Measurements from ENCODE around the gene TRMT61B.

TRMT61B gene

DNA sequence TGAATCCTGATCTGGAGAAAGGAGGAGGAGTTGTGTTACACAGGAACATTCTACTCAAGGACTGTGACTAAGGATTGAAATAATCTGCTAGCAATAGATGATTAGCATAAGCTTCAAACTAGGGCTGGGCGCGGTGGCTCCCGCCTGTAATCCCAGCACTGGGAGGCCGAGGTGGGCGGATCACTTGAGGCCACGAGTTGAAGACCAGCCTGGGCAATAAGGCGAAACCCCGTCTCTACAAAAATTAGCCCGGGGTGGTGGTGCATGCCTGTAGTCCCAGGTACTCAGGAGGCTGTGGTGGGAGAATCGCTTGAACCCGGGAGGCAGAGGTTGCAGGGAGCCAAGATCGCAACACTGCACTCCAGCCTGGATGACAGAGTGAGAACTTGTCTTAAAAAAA, 1.5 kb downstream of the TRMT61B start:
- Histone ChIP-seq H3K4me3 (ENCODE audit: low read depth, low read length) (peak overlapping the region; percentile 88), H3K79me2 (ENCODE audit: control insufficient read depth, insufficient read depth, low read length, unreplicated experiment) (peaks cover 45% of the 10 kb centered on the region)

DNA sequence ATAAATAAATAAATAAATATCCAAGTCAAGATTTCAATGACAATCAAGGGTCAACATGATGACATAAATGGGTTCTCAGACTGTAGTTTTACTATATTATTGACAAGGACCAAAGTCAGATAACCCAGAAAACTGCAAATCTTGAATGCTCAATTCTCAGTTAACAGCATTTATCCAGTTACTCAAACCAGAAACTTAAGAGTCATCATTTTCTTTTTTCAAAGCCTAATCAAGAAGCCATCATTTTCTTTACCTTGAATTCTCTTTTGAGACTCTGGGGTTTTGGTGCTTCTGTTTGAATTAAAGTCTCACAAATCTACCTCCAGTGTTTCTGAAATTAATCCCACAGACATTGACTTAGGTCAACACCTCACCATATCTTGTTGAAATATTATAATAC, 14.1 kb downstream of the TRMT61B start:
- no peak overlapping the region for H2AFZ ChIP-seq (ENCODE audit: low read length, unreplicated experiment)
- no peak overlapping the region for H3K27ac ChIP-seq (ENCODE audit: low read depth, low read length)
- peaks cover 8% of the 10 kb centered on the region; the same call in 1 of the 2 replicates for H3K36me3 ChIP-seq (ENCODE audit: insufficient read depth, low read length)
- no peaks in the 10 kb centered on the region for H3K79me2 ChIP-seq (ENCODE audit: control insufficient read depth, insufficient read depth, low read length, unreplicated experiment)
- H3K27me3 ChIP-seq (ENCODE audit: insufficient read depth, low read length), result no peaks in the 10 kb centered on the region
- H3K4me3 ChIP-seq (ENCODE audit: low read depth, low read length), result no peak overlapping the region
- no peaks in the 10 kb centered on the region for H3K4me1 ChIP-seq (ENCODE audit: control insufficient read depth, insufficient read depth, low read length, unreplicated experiment)

More for the DNA sequence above, 1.5 kb downstream of the TRMT61B start:
- Histone ChIP-seq H3K27ac (ENCODE audit: low read depth, low read length) (no peak overlapping the region), H3K36me3 (ENCODE audit: insufficient read depth, low read length) (no peaks in the 10 kb centered on the region), H2AFZ (ENCODE audit: low read length, unreplicated experiment) (no peak overlapping the region), H3K4me1 (ENCODE audit: control insufficient read depth, insufficient read depth, low read length, unreplicated experiment) (peaks cover 22% of the 10 kb centered on the region), H3K27me3 (ENCODE audit: insufficient read depth, low read length) (no peaks in the 10 kb centered on the region)

DNA sequence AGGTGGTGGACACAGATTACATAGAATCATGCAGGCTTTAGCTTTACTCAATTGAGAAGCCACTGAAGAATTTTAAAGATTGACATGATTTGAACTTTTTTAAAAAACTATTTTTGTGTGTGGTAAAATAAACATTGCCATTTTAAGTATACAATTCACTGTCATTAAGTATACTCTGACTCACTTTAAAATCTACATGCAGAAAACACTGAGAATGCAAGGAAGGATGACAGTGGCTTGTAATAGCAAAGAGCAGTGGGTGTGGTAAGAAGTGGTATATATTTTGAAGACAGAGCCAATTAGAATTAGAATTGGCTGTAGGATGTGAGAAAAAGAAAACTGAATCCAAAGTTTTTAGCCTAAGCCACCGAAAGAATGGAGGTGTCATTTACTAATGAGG, 14.9 kb downstream of the TRMT61B start:
- Histone ChIP-seq H3K36me3 (ENCODE audit: insufficient read depth, low read length) (peaks cover 3% of the 10 kb centered on the region; the same call in 1 of the 2 replicates), H3K79me2 (ENCODE audit: control insufficient read depth, insufficient read depth, low read length, unreplicated experiment) (no peaks in the 10 kb centered on the region)

DNA sequence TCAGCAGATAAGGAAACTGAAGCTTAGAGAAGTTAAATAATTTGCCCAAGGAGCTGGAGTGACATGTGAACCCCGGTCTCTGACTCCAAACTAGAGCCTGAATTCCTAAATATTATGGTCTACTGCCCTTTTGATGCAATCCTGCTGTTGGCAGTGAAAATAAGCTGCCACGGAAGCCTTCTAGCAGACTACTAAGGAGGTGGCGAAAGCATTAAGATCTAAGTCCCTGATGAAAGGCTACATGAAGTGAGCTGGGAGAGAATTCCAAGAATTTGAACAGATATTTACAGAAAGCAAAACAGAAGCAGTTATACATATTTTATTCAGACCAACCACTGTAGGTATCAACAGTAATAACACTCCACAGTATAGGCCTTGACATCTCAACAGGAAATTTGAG, 28.1 kb downstream of the TRMT61B start:
- no peaks in the 10 kb centered on the region for H3K79me2 ChIP-seq (ENCODE audit: control insufficient read depth, insufficient read depth, low read length, unreplicated experiment)
- H3K4me3 ChIP-seq (ENCODE audit: low read depth, low read length), result no peak overlapping the region
- no peaks in the 10 kb centered on the region for H3K4me1 ChIP-seq (ENCODE audit: control insufficient read depth, insufficient read depth, low read length, unreplicated experiment)
- H3K27ac ChIP-seq (ENCODE audit: low read depth, low read length), result no peak overlapping the region
- no peak overlapping the region for H2AFZ ChIP-seq (ENCODE audit: low read length, unreplicated experiment)
- H3K36me3 ChIP-seq (ENCODE audit: insufficient read depth, low read length), result no peaks in the 10 kb centered on the region
- no peaks in the 10 kb centered on the region for H3K27me3 ChIP-seq (ENCODE audit: insufficient read depth, low read length)

More for the DNA sequence above, 14.9 kb downstream of the TRMT61B start:
- Histone ChIP-seq H3K27me3 (ENCODE audit: insufficient read depth, low read length) (no peaks in the 10 kb centered on the region), H3K4me3 (ENCODE audit: low read depth, low read length) (no peak overlapping the region), H3K27ac (ENCODE audit: low read depth, low read length) (no peak overlapping the region), H2AFZ (ENCODE audit: low read length, unreplicated experiment) (no peak overlapping the region), H3K4me1 (ENCODE audit: control insufficient read depth, insufficient read depth, low read length, unreplicated experiment) (no peaks in the 10 kb centered on the region)

DNA sequence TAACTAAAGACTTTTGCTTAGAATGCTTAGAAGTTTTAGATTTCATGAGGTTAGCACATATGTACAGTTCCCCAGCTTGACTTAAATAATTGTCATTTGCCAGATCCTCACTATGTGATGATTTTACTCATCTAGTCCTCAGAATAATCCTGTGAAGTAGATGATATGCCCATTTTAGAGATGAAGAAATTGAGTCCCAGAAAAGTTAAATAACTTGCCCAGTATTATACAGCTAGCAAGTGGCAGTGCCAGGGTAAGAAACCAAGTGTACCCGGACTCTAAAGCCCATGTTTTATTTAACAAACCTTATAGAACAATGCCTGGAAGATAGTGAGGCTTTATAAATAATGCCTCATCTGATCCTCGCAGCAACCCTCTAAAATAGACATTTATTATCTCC, 31.1 kb downstream of the TRMT61B start:
- Histone ChIP-seq H3K27ac (ENCODE audit: low read depth, low read length) (no peak overlapping the region), H3K4me1 (ENCODE audit: control insufficient read depth, insufficient read depth, low read length, unreplicated experiment) (no peaks in the 10 kb centered on the region), H3K36me3 (ENCODE audit: insufficient read depth, low read length) (no peaks in the 10 kb centered on the region), H3K27me3 (ENCODE audit: insufficient read depth, low read length) (no peaks in the 10 kb centered on the region), H3K4me3 (ENCODE audit: low read depth, low read length) (no peak overlapping the region), H2AFZ (ENCODE audit: low read length, unreplicated experiment) (no peak overlapping the region), H3K79me2 (ENCODE audit: control insufficient read depth, insufficient read depth, low read length, unreplicated experiment) (no peaks in the 10 kb centered on the region)

DNA sequence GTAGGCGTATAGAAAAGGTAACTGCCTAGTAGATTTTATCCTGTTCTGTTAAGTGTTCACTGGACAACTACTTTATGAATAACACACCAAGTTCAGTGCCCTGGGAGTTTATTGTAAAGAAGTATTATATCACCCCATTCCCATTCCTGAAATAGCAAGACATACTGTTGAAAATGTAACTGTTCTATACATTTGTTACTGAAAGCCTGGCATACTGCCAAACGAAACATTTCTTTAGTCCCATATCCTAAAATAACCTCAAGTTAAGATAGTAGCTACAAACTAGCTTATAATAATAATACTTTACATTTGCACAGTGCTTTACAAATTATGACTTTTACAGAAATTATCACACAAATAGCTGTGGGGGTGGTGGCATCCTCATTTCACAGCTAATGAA, 34.3 kb downstream of the TRMT61B start:
- no peaks in the 10 kb centered on the region for H3K4me1 ChIP-seq (ENCODE audit: control insufficient read depth, insufficient read depth, low read length, unreplicated experiment)
- H2AFZ ChIP-seq (ENCODE audit: low read length, unreplicated experiment), result no peak overlapping the region
- H3K4me3 ChIP-seq (ENCODE audit: low read depth, low read length), result no peak overlapping the region
- H3K27ac ChIP-seq (ENCODE audit: low read depth, low read length), result no peak overlapping the region
- no peaks in the 10 kb centered on the region for H3K27me3 ChIP-seq (ENCODE audit: insufficient read depth, low read length)
- no peaks in the 10 kb centered on the region for H3K79me2 ChIP-seq (ENCODE audit: control insufficient read depth, insufficient read depth, low read length, unreplicated experiment)
- H3K36me3 ChIP-seq (ENCODE audit: insufficient read depth, low read length), result no peaks in the 10 kb centered on the region

DNA sequence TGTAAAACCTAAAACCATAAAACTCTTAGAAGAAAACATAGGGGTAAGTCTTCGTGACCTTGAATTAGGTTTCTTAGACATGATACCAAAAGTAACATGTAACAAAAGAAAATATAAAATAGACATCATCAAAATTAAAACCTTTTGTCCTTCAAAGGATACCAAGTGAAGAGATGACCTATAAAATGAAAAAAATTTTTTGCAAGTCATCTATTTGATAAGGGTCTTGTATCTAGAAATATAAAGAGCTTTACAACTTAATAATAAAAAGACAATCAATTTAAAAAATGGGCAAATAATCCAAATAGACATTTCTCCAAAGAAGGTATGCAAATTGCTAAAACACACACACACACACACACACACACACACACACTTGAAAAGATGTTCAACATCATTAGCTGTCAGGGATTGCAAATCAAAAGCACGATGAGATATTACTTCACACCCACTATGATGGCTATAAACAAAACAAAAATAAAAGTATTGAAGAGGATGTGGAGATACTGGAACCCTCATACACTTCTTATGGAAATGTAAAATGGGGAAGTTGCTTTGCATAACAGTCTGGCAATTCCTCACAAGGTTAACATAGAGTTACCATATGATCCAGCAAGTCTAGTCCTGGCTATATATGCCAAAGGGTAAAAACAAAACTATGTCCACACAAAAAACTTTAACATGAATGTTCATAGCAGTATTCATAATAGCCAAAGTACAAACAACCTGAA, 36.2 kb downstream of the TRMT61B start:
- no peaks in the 10 kb centered on the region for H3K4me1 ChIP-seq (ENCODE audit: control insufficient read depth, insufficient read depth, low read length, unreplicated experiment)
- no peaks in the 10 kb centered on the region for H3K36me3 ChIP-seq (ENCODE audit: insufficient read depth, low read length)
- no peak overlapping the region for H3K4me3 ChIP-seq (ENCODE audit: low read depth, low read length)
- H2AFZ ChIP-seq (ENCODE audit: low read length, unreplicated experiment), result no peak overlapping the region
- H3K27me3 ChIP-seq (ENCODE audit: insufficient read depth, low read length), result no peaks in the 10 kb centered on the region
- H3K79me2 ChIP-seq (ENCODE audit: control insufficient read depth, insufficient read depth, low read length, unreplicated experiment), result no peaks in the 10 kb centered on the region
- H3K27ac ChIP-seq (ENCODE audit: low read depth, low read length), result no peak overlapping the region

DNA sequence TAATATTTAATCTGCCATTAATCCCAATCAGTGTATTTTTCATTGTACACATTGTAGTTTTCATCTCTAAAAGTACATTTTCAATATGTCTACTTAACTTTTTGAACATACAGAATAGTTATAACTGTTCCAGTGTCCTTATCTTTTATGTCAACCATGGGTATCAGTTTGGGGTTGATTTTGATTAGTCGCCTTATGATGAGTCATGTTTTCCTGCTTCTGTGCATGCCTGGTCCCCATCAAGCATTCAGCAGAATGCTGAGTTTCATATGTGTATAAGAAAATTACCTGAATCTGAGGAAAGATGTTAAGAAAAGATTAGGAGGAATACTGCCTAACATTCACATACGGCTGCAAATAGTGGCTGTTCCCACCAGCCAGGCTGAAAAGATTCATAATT, 41.7 kb downstream of the TRMT61B start:
- H3K36me3 ChIP-seq (ENCODE audit: insufficient read depth, low read length), result no peaks in the 10 kb centered on the region
- H3K27ac ChIP-seq (ENCODE audit: low read depth, low read length), result no peak overlapping the region
- H3K27me3 ChIP-seq (ENCODE audit: insufficient read depth, low read length), result no peaks in the 10 kb centered on the region
- no peak overlapping the region for H3K4me3 ChIP-seq (ENCODE audit: low read depth, low read length)
- no peak overlapping the region for H2AFZ ChIP-seq (ENCODE audit: low read length, unreplicated experiment)
- no peaks in the 10 kb centered on the region for H3K79me2 ChIP-seq (ENCODE audit: control insufficient read depth, insufficient read depth, low read length, unreplicated experiment)
- peaks cover 5% of the 10 kb centered on the region for H3K4me1 ChIP-seq (ENCODE audit: control insufficient read depth, insufficient read depth, low read length, unreplicated experiment)

DNA sequence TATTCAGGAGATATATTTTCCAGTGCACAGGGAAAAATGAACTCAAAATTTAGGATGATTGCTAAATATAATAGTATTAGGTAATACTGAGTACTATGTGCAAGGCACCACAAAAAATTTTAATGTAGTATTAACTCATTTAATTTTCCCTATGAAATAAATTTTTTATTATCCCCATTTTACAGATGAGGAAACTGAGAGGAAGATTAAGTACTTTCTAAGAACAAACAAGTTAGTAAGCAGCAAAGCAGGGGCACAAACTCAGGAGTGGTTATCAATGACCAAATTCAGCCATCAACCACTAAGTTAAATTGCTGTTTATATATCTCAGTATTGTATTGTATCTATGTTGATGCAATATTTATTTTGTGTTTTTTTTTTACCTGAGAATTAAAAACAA, 45.2 kb downstream of the TRMT61B start:
- Histone ChIP-seq H3K4me3 (ENCODE audit: low read depth, low read length) (no peak overlapping the region), H3K27ac (ENCODE audit: low read depth, low read length) (no peak overlapping the region), H3K79me2 (ENCODE audit: control insufficient read depth, insufficient read depth, low read length, unreplicated experiment) (no peaks in the 10 kb centered on the region), H3K36me3 (ENCODE audit: insufficient read depth, low read length) (no peaks in the 10 kb centered on the region), H3K27me3 (ENCODE audit: insufficient read depth, low read length) (no peaks in the 10 kb centered on the region), H2AFZ (ENCODE audit: low read length, unreplicated experiment) (no peak overlapping the region), H3K4me1 (ENCODE audit: control insufficient read depth, insufficient read depth, low read length, unreplicated experiment) (peaks cover 5% of the 10 kb centered on the region)

DNA sequence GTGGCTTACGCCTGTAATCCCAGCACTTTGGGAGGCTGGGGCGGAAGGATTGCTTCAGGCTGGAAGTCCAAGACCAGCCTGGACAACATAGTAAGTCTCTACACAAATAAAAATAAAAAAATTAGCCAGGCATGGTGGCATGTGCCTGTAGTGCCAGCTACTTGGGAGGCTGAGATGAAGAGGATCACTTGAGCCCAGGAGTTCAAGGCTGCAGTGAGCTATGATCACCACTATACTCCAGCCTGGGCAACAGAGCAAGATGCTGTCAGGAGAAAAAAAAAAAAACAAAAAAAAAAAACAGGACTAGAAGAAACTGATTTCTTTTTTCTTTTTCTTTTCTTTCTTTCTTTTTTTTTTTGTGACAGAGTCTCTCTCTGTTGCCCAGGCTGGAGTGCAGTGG, 45.9 kb downstream of the TRMT61B start:
- H3K36me3 ChIP-seq (ENCODE audit: insufficient read depth, low read length), result no peaks in the 10 kb centered on the region
- H2AFZ ChIP-seq (ENCODE audit: low read length, unreplicated experiment), result no peak overlapping the region
- no peaks in the 10 kb centered on the region for H3K79me2 ChIP-seq (ENCODE audit: control insufficient read depth, insufficient read depth, low read length, unreplicated experiment)
- no peak overlapping the region for H3K27ac ChIP-seq (ENCODE audit: low read depth, low read length)
- H3K27me3 ChIP-seq (ENCODE audit: insufficient read depth, low read length), result no peaks in the 10 kb centered on the region
- peaks cover 5% of the 10 kb centered on the region for H3K4me1 ChIP-seq (ENCODE audit: control insufficient read depth, insufficient read depth, low read length, unreplicated experiment)
- H3K4me3 ChIP-seq (ENCODE audit: low read depth, low read length), result no peak overlapping the region

DNA sequence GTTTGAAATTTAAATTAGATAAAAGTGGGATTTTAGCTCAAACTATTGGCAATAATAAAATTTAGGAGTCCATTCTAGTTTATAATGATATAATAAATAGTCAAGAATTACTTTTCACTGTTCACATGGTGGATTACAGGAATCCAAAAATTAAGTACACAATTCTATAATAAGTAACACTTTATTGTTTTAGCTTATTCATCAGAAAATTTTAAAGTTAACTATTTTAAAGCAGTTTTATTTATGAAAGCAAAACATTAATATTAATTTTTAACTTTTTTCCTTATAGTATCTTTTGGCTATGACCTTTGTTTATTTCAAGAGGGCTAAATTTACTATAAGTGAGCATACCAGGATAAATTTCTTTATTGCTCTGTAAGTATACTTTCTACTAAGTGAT, 48.1 kb downstream of the TRMT61B start:
- no peaks in the 10 kb centered on the region for H3K36me3 ChIP-seq (ENCODE audit: insufficient read depth, low read length)
- H3K4me1 ChIP-seq (ENCODE audit: control insufficient read depth, insufficient read depth, low read length, unreplicated experiment), result no peaks in the 10 kb centered on the region
- H3K4me3 ChIP-seq (ENCODE audit: low read depth, low read length), result no peak overlapping the region
- H3K79me2 ChIP-seq (ENCODE audit: control insufficient read depth, insufficient read depth, low read length, unreplicated experiment), result no peaks in the 10 kb centered on the region
- H3K27me3 ChIP-seq (ENCODE audit: insufficient read depth, low read length), result no peaks in the 10 kb centered on the region
- no peak overlapping the region for H2AFZ ChIP-seq (ENCODE audit: low read length, unreplicated experiment)
- no peak overlapping the region for H3K27ac ChIP-seq (ENCODE audit: low read depth, low read length)
